HepG2 (cell line): Measurements from ENCODE around the gene ZNF132. TPM values are rescaled to one million over a fixed set of nuclear protein-coding genes. Genes with fewer than 3 reads are reported as not detected.

Source experiments
- BRD4 ChIP-seq: sonication (generic); formaldehyde crosslinking; IDR thresholded peaks from 2 replicates; pipeline ENCODE4 v1.4.0; 2020; ENCODE audit warnings: missing genetic modification reagents
- CEBPG ChIP-seq: IDR thresholded peaks from 2 replicates; pipeline ENCODE4 v1.6.1; 2016
- MIER3 ChIP-seq: IDR thresholded peaks from 2 replicates; pipeline ENCODE4 v1.6.1; 2016; ENCODE audit warnings: missing compliant biosample characterization, borderline replicate concordance
- REPIN1 ChIP-seq: sonication (generic); formaldehyde crosslinking; IDR thresholded peaks from 2 replicates; pipeline ENCODE4 v1.8.0; 2022; ENCODE audit warnings: missing genetic modification reagents, low read depth, mild to moderate bottlenecking, borderline replicate concordance
- SIN3A ChIP-seq: IDR thresholded peaks from 2 replicates; pipeline ENCODE4 v1.6.1; 2011; ENCODE audit warnings: low read depth, mild to moderate bottlenecking, control low read depth, low read length, borderline replicate concordance
- SNAPC4 ChIP-seq: sonication (generic); formaldehyde crosslinking; IDR thresholded peaks from 2 replicates; pipeline ENCODE4 v1.4.0; 2020; ENCODE audit warnings: mild to moderate bottlenecking, missing genetic modification reagents
- TAF1 ChIP-seq: sonication (generic); formaldehyde crosslinking; IDR thresholded peaks from 2 replicates; pipeline ENCODE4 v1.4.0; 2020; ENCODE audit warnings: missing genetic modification reagents
- ZNF263 ChIP-seq: sonication (generic); formaldehyde crosslinking; IDR thresholded peaks from 2 replicates; pipeline ENCODE4 v1.4.0; 2020; ENCODE audit warnings: missing genetic modification reagents
- ZNF567 ChIP-seq: sonication (generic); formaldehyde crosslinking; IDR thresholded peaks from 2 replicates; pipeline ENCODE4 v1.8.1; 2023; ENCODE audit warnings: mild to moderate bottlenecking, missing genetic modification reagents, borderline replicate concordance
- polyA plus RNA-seq, 8 experiments: library from polyadenylated mRNA; depleted of rRNA in 3 of 8; stranded (reverse) in 7 of 8; unstranded in 1 of 8; fragments of >200 nt; fragmentation: Illumina TruSeq in 4 of 8; extraction: Trizol in 4 of 8; gene quantifications; 2 replicates each; pipeline versions ENCODE4 v1.2.1 to v1.2.3, GENCODE V29; 2011 to 2016; ENCODE audit warnings: low read depth in 4 of 8, missing spikeins in 1 of 8, mixed read lengths in 1 of 8; ENCODE audit not compliant: insufficient read depth in 1 of 8
- total RNA-seq, 5 experiments: library from RNA; depleted of rRNA; stranded (reverse); fragments of >200 nt; fragmentation: Illumina TruSeq; extraction: Trizol; gene quantifications; 2 replicates each; pipeline ENCODE4 v1.2.3, GENCODE V29; 2016; ENCODE audit warnings: low read depth in 1 of 5

Gene ZNF132
- total and polyA plus RNA-seq, 2 of the 13 experiments (the other 11 are each of a cell fraction or from before 2014, with no cell fraction given): not detected

- TF ChIP-seq SNAPC4 (peak; percentile 69; the same call in 1 of the 2 replicates), TAF1 (peak; percentile 94), BRD4 (CRISPR knock-in tag) (peak; percentile 98), REPIN1 (CRISPR knock-in tag) (peak; percentile 67; the same call in 1 of the 2 replicates), ZNF263 (peak; percentile 73), ZNF567 (CRISPR knock-in tag) (peak; percentile 85), SIN3A (peak; percentile 52; the same call in 1 of the 2 replicates), CEBPG (CRISPR knock-in tag) (peak; percentile 69), MIER3 (CRISPR knock-in tag) (no peak; the same call in 1 of the 2 replicates)
These were observed 53.2 kb downstream of the ZNF132 start, which contains the start of gene RPS5 (continued) for GRCh38 chr19:58386576-58387337.
